Osteocyte (in vitro differentiated cells): ENCODE results near the gene MAP3K2. TPM values are rescaled to one million over a fixed set of nuclear protein-coding genes. Genes with fewer than 3 reads are reported as not detected.
"Not testable (repeated sequence)": the region's sequence is repeated elsewhere in the genome, so short reads cannot be mapped to it uniquely, and the experiment has no call there.

Experiments
- DNase-seq: peaks from one replicate; pipeline ENCODE4 v3.0.0; 2021; ENCODE audit warnings: mixed read lengths; ENCODE audit not compliant: unreplicated experiment; ENCODE audit errors: extremely low spot score
- H3K27ac Mint-ChIP-seq: one replicate; pipeline ENCODE4 v1.8.0; 2021; ENCODE audit warnings: mild to moderate bottlenecking, mixed read lengths; ENCODE audit not compliant: unreplicated experiment
- H3K27me3 Mint-ChIP-seq: one replicate; pipeline ENCODE4 v1.8.0; 2021; ENCODE audit warnings: mixed read lengths; ENCODE audit not compliant: unreplicated experiment
- H3K36me3 Mint-ChIP-seq: one replicate; pipeline ENCODE4 v1.8.0; 2021; ENCODE audit warnings: mixed read lengths; ENCODE audit not compliant: unreplicated experiment
- H3K4me1 Mint-ChIP-seq: one replicate; pipeline ENCODE4 v1.8.0; 2021; ENCODE audit warnings: mixed read lengths; ENCODE audit not compliant: unreplicated experiment
- H3K4me3 Mint-ChIP-seq: one replicate; pipeline ENCODE4 v1.8.0; 2021; ENCODE audit warnings: mild to moderate bottlenecking, moderate library complexity, mixed read lengths; ENCODE audit not compliant: unreplicated experiment
- H3K9me3 Mint-ChIP-seq: one replicate; pipeline ENCODE4 v1.8.0; 2021; ENCODE audit warnings: mixed read lengths; ENCODE audit not compliant: unreplicated experiment
- total RNA-seq: library from RNA; stranded (reverse); gene quantifications from 2 replicates; pipeline ENCODE4 v1.2.1, GENCODE V29; 2021
- TF ChIP-seq, protein P1 (sequence below): fragments of 200-600 bp; sonication (generic); IDR thresholded peaks from 2 replicates; pipeline ENCODE4 v1.5.0; 2021; ENCODE audit warnings: antibody characterized with exemption, mild to moderate bottlenecking, moderate library complexity

Gene MAP3K2
- total RNA-seq, 1 donor from 2014 or later, result 60.9 TPM

DNA sequence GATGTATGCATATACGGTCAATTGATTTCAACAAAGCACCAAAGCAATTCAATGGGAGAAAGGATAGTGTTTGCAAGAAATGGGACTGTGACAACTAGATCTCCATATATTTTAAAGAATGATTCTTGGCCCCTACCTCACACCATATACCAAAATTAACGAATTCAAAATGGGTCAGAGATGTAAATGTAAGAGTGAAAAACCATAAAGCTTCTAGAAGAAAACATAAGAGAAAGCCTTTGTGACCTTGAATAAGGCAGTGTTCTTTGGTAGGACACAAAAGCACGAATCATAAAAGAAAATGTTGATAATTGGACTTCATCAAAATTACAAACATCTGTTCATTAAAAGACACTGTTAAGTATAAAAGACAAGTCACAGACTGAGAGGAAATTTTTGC is 25.4 kb upstream of the MAP3K2 start:
- H3K27me3 Mint-ChIP-seq, result no peaks in the 10 kb centered on the region
- TF ChIP-seq, protein P1, sequence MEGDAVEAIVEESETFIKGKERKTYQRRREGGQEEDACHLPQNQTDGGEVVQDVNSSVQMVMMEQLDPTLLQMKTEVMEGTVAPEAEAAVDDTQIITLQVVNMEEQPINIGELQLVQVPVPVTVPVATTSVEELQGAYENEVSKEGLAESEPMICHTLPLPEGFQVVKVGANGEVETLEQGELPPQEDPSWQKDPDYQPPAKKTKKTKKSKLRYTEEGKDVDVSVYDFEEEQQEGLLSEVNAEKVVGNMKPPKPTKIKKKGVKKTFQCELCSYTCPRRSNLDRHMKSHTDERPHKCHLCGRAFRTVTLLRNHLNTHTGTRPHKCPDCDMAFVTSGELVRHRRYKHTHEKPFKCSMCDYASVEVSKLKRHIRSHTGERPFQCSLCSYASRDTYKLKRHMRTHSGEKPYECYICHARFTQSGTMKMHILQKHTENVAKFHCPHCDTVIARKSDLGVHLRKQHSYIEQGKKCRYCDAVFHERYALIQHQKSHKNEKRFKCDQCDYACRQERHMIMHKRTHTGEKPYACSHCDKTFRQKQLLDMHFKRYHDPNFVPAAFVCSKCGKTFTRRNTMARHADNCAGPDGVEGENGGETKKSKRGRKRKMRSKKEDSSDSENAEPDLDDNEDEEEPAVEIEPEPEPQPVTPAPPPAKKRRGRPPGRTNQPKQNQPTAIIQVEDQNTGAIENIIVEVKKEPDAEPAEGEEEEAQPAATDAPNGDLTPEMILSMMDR, result no peak
- no peak for DNase-seq
- H3K4me3 Mint-ChIP-seq, result no peak overlapping the region
- no peaks in the 10 kb centered on the region for H3K36me3 Mint-ChIP-seq
- H3K9me3 Mint-ChIP-seq, result peaks cover 13% of the 10 kb centered on the region
- peak overlapping the region; percentile 90 for H3K27ac Mint-ChIP-seq
- peaks cover 86% of the 10 kb centered on the region for H3K4me1 Mint-ChIP-seq

DNA sequence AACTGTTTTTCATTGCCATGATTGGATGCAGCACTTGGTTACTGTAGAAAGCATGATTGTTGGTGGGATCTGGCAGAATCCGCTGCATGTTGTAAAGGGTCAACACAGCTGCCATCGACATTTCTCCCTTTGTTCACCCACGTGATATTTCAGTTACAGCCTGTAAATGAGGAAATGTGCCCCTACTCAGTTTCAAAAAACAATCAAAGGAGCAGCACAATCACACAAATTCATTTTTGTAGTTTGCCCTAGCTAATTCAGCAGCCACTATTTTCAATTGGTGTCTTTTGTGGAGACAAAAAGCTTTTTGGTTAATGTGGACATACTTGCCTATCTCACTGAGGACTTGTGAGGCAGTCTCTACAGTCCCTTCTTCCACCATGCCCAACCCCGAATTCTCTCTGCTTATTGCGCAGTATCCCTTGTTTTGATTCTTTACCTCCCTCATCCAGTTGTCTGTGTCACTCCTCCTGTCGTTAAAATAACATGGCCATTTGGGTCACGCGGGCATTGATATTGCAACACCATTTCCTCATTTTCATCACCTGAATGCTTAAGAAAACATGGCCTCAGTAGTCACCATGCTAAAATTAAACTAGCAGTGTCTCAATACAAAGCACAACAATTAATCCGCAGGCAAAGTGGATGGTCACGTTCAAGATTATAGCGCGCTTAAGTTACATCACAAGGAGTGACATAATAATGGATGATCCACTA is 24.0 kb upstream of the MAP3K2 start:
- H3K27me3 Mint-ChIP-seq, result no peaks in the 10 kb centered on the region
- peaks cover 82% of the 10 kb centered on the region for H3K4me1 Mint-ChIP-seq
- TF ChIP-seq, protein P1, result no peak
- peaks cover 13% of the 10 kb centered on the region for H3K9me3 Mint-ChIP-seq
- H3K36me3 Mint-ChIP-seq, result no peaks in the 10 kb centered on the region
- H3K4me3 Mint-ChIP-seq, result peak overlapping the region; percentile 65
- peak overlapping the region; percentile 99 for H3K27ac Mint-ChIP-seq
- no peak for DNase-seq

DNA sequence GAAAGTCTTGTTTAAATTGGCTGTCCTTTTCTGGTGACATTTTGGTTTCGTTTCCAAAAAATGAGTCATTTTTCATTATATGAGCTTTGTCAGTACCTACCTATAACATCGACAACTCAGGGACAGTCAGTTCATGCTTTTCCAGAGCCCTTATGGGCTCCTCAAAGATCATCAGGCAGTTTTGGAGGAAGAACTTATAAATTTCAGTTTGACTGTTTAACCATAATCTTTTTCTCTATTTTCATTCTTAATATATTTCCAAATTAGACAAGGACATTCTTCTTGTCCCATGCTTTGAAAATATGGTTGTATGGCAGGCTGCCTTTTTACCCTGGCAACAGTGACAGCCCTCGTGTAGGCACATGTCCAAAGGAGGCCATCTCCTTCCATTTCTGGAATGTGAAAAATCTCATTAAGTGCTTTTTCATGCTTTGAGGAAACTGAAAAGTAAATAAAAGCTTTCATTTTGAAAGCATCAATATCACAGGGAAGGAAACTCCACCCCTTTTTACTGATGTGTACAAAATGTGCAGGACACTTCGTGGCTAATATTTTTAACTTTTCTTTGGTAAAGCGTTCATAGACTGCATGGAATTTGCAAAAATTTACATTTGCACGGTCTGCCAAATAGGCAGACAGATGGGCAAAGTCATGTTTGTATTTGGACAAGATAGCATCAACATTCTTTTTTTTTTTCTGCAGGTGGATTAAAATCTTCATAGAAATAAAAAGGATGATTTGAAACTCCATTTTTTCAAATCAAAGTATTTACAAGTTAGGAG is 23.3 kb upstream of the MAP3K2 start:
- Mint-ChIP-seq H3K27ac (peak overlapping the region; percentile 99), H3K4me3 (peak overlapping the region; percentile 65), H3K27me3 (no peaks in the 10 kb centered on the region), H3K36me3 (no peaks in the 10 kb centered on the region), H3K9me3 (peaks cover 13% of the 10 kb centered on the region), H3K4me1 (peaks cover 79% of the 10 kb centered on the region)
- DNase-seq, result no peak
- TF ChIP-seq, protein P1, result no peak

DNA sequence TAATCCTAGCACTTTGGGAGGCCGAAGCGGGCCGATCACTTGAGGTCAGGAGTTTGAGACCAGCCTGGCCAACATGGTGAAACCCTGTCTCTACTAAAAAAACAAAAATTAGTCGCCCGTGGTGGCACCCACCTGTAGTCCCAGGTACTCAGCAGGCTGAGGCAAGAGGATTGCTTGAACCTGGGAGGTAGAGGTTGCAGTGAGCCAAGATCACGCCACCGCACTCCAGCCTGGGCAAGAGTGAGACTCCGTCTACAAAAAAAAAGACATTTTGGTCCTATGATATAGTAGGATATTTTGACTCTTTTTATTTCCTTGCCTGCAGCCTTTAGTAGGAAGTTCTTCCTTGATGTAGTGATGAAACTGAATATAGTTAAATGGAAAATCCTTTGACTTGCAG is 21.9 kb upstream of the MAP3K2 start:
- Mint-ChIP-seq H3K4me1 (peaks cover 79% of the 10 kb centered on the region), H3K27ac (peak overlapping the region; percentile 99), H3K9me3 (peaks cover 13% of the 10 kb centered on the region), H3K4me3 (peak overlapping the region; percentile 26)
- not testable (repeated sequence) for H3K27me3 Mint-ChIP-seq, H3K36me3 Mint-ChIP-seq, DNase-seq

DNA sequence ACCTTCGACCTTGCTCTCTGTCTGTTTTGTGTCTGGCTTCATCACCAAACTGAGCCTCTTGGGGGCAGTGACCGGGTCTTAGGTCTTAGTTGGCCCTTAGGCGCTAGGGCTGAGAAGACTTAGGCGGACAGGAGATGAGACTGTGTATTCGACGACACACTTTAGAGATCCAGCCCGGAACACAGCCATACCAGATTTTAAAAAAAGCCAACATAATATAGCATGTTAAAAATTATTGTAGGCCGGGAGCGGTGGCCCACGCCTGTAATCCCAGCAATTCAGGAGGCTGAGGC is 21.0 kb upstream of the MAP3K2 start:
- Mint-ChIP-seq H3K4me3 (peak overlapping the region; percentile 38), H3K27me3 (no peaks in the 10 kb centered on the region), H3K4me1 (peaks cover 79% of the 10 kb centered on the region), H3K27ac (peak overlapping the region; percentile 90), H3K9me3 (peaks cover 13% of the 10 kb centered on the region), H3K36me3 (no peaks in the 10 kb centered on the region)
- DNase-seq, result no peak
- TF ChIP-seq, protein P1, result no peak
